Retinal pigment epithelial cell (primary cell): ENCODE data around the gene SLC35B2.

Experiments
- DNase-seq: peaks from one replicate; pipeline ENCODE4 v3.0.0-alpha.2; 2010; ENCODE audit warnings: low read depth
- H3K4me3 ChIP-seq: 2 replicates; pipeline ENCODE4 v1.5.1; 2011; ENCODE audit warnings: mild to moderate bottlenecking, low read length, control low read depth, moderate library complexity
- CTCF ChIP-seq: conservative IDR thresholded peaks from 2 replicates; pipeline ENCODE4 v1.5.1; 2011; ENCODE audit warnings: low read depth, low read length, control low read depth, inconsistent platforms

SLC35B2 gene

GRCh38 chr6:44246663-44247337 lies 10.5 kb downstream of the SLC35B2 start, which contains the start of gene HSP90AB1:
HSP90AB1 (plus strand) TSS chr6:44247101; CDS start chr6:44248630, 1,529 bp downstream.
- DNase-seq: peak; percentile 99
- TF ChIP-seq CTCF: no peak
- H3K4me3 ChIP-seq: peak within 1 kb of the TSS; percentile 100

- H3K4me3 ChIP-seq: peak overlapping the region; percentile 100
- DNase-seq: no peak
- peak; percentile 24 for TF ChIP-seq CTCF
Observed at GRCh38 chr6:44245912-44246662, 11.2 kb downstream of the SLC35B2 start.

GRCh38 chr6:44245391-44245911 lies 11.9 kb downstream of the SLC35B2 start:
- no peak for TF ChIP-seq CTCF
- H3K4me3 ChIP-seq: peak overlapping the region; percentile 100
- DNase-seq: no peak

GRCh38 chr6:44243345-44243744 lies 14.0 kb downstream of the SLC35B2 start:
- no peak for DNase-seq
- TF ChIP-seq CTCF: no peak
- no peak overlapping the region for H3K4me3 ChIP-seq

- no peak for DNase-seq
- TF ChIP-seq CTCF: no peak
- no peak overlapping the region for H3K4me3 ChIP-seq
Observed at GRCh38 chr6:44238687-44239350, 18.5 kb downstream of the SLC35B2 start.

GRCh38 chr6:44237813-44238433 lies 19.4 kb downstream of the SLC35B2 start:
- H3K4me3 ChIP-seq: peak overlapping the region; percentile 64
- DNase-seq: no peak
- peak; percentile 81 for TF ChIP-seq CTCF
